Neural crest cell (in vitro differentiated cells): ENCODE data around the gene SORCS1. TPM values are rescaled to one million over a fixed set of nuclear protein-coding genes. Genes with fewer than 3 reads are reported as not detected.

ENCODE experiments used
- DNase-seq: peaks from one replicate; pipeline ENCODE4 v3.0.0; 2021; ENCODE audit warnings: low read depth, mixed read lengths, low spot score
- H3K27ac Mint-ChIP-seq: one replicate; pipeline ENCODE4 v1.8.0; 2021; ENCODE audit warnings: mild to moderate bottlenecking, mixed read lengths; ENCODE audit not compliant: unreplicated experiment
- H3K27me3 Mint-ChIP-seq: 2 replicates; pipeline ENCODE4 v1.8.0; 2021; ENCODE audit warnings: low read depth, mild to moderate bottlenecking, mixed read lengths
- H3K36me3 Mint-ChIP-seq: 2 replicates; pipeline ENCODE4 v1.8.0; 2021; ENCODE audit warnings: low read depth, mild to moderate bottlenecking, mixed read lengths
- H3K4me1 Mint-ChIP-seq: 2 replicates; pipeline ENCODE4 v1.8.0; 2021; ENCODE audit warnings: mixed read lengths
- H3K4me3 Mint-ChIP-seq: one replicate; pipeline ENCODE4 v1.8.0; 2021; ENCODE audit warnings: mild to moderate bottlenecking, mixed read lengths
- H3K9me3 Mint-ChIP-seq: 2 replicates; pipeline ENCODE4 v1.8.0; 2021; ENCODE audit warnings: mixed read lengths
- total RNA-seq: library from RNA; stranded (reverse); gene quantifications from 2 replicates; pipeline ENCODE4 v1.2.1, GENCODE V29; 2021
- TF ChIP-seq, protein P1 (sequence below): fragments of 200-600 bp; sonication (generic); conservative IDR thresholded peaks from 2 replicates; pipeline ENCODE4 v1.5.0; 2021; ENCODE audit warnings: antibody characterized with exemption, mild to moderate bottlenecking

The SORCS1 gene
- total RNA-seq, 1 donor from 2014 or later, result 8.2 TPM

DNA sequence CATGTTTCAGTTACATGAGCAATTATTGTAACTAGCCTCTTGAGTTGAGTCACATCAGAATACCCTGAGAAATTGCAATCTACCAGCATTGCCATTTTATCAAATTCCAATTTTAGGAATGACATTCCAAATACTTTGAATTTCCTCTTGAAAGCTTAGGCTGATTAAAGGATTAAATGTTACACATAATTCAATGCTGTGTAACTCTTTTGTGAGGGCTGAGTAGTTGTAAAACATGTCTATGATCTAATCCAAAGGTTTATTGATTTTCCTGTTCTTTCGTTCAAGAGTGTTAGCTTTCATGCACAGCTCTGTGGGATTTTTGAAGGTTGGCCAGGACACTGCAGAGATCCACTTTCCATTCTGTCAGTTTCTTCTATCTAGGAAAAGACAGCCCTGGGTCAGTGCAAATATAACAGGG, 193.1 kb downstream of the SORCS1 start:
- Mint-ChIP-seq H3K4me3 (no peak overlapping the region), H3K27ac (no peak overlapping the region), H3K36me3 (no peaks in the 10 kb centered on the region), H3K9me3 (peaks cover 2% of the 10 kb centered on the region), H3K4me1 (peaks cover 30% of the 10 kb centered on the region), H3K27me3 (no peaks in the 10 kb centered on the region)
- DNase-seq, result no peak
- TF ChIP-seq, protein P1, sequence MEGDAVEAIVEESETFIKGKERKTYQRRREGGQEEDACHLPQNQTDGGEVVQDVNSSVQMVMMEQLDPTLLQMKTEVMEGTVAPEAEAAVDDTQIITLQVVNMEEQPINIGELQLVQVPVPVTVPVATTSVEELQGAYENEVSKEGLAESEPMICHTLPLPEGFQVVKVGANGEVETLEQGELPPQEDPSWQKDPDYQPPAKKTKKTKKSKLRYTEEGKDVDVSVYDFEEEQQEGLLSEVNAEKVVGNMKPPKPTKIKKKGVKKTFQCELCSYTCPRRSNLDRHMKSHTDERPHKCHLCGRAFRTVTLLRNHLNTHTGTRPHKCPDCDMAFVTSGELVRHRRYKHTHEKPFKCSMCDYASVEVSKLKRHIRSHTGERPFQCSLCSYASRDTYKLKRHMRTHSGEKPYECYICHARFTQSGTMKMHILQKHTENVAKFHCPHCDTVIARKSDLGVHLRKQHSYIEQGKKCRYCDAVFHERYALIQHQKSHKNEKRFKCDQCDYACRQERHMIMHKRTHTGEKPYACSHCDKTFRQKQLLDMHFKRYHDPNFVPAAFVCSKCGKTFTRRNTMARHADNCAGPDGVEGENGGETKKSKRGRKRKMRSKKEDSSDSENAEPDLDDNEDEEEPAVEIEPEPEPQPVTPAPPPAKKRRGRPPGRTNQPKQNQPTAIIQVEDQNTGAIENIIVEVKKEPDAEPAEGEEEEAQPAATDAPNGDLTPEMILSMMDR, result no peak

DNA sequence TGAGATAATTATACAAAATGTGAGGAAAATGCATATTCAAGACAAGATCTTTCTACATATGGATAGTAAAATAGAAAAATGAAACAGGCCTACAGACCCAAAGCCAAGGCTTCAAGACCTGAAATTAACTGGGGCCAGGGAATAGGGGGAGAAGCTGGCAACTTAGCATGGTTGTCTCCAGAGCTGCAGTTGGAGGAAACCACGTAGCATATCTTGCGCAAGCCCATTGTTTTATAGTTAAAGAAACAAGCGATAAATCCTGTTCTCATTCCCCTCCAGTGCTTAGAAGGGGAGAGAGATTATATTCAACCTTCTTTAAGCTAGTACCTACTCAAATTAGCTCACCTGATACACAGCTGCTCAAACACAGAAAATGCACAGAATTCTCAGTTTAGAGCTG, 197.1 kb downstream of the SORCS1 start:
- Mint-ChIP-seq H3K4me3 (no peak overlapping the region), H3K9me3 (peaks cover 7% of the 10 kb centered on the region), H3K36me3 (peaks cover 4% of the 10 kb centered on the region), H3K27me3 (no peaks in the 10 kb centered on the region), H3K4me1 (peaks cover 8% of the 10 kb centered on the region), H3K27ac (no peak overlapping the region)
- TF ChIP-seq, protein P1, result no peak
- DNase-seq, result no peak

DNA sequence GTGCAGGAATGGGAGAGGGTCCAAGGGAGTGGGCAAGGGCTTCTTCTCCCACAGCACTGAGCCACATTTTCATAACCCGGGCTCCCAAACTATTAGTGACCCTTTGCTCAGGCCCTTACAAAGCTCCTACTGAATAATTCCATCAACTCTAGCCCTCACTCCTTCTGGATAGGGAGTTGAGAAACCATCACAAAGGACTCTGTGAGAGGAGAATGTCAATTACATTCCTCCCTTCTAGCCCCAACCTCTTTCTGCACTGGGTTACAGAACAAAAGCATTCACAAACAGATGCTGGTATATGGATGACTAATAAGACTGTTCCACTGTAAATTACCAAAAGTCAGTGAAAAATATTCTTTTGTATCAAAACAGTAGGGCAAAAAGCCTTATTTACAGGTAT, 203.7 kb downstream of the SORCS1 start:
- Mint-ChIP-seq H3K4me3 (no peak overlapping the region), H3K27ac (no peak overlapping the region), H3K9me3 (peaks cover 6% of the 10 kb centered on the region), H3K36me3 (peaks cover 5% of the 10 kb centered on the region), H3K4me1 (no peaks in the 10 kb centered on the region), H3K27me3 (no peaks in the 10 kb centered on the region)
- TF ChIP-seq, protein P1, result no peak
- no peak for DNase-seq

DNA sequence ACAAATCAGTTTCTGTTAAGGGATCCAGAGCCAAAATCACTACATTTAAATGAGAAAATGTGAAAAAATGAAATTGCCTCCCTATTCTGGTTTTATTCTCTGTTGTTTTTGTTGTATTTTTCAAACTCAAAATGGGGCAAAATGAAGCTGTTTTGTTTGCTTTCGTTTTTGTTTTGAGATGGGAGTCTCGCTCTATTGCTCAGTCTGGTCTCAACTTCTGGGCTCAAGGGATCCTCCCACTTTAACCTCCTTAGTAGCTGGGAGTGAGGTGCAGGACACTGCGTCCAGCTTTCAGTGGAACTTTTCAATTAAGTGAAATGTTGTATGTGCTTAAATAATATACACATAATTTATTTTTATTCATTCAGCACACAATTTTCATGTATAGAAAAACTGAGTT, 205.0 kb downstream of the SORCS1 start:
- no peak overlapping the region for H3K4me3 Mint-ChIP-seq
- H3K36me3 Mint-ChIP-seq, result peaks cover 5% of the 10 kb centered on the region
- DNase-seq, result no peak
- TF ChIP-seq, protein P1, result no peak
- H3K27ac Mint-ChIP-seq, result no peak overlapping the region
- H3K27me3 Mint-ChIP-seq, result no peaks in the 10 kb centered on the region
- no peaks in the 10 kb centered on the region for H3K4me1 Mint-ChIP-seq
- H3K9me3 Mint-ChIP-seq, result peaks cover 6% of the 10 kb centered on the region

DNA sequence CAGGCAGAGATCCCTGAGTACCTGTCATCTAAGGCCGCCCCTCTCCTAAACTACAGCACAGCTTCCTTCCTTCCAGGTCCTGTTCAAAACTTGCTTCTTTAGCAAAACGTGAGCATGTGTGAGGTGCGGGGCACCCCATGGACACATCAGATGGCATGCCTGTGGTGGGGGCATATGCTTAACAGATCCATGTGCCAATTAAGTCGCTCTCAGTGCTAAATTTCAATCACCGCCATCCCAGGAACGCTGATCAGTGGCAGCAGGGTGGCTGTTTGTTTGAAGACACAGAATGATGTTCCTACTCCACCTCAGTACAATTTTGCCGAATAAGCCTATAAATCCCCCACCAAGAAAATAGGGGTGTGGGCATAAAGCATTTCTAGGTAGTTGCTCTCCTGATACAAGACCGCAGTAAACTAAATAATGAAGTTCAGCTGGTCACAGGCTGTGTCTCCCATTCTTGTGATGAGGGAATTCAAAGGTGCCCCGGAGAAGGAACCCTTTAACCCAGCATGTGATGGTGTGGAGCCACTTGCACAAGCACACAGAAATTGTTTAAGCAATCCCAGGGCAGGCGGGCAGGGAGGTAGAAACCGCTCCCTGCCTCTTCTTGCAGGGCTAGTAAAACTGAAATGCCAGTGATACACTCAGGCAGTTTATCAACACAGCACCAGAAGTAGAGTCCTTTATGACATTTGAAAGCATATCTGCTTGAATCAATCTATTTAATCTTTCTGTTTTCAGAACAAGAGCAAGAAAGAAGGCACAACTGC, 205.7 kb downstream of the SORCS1 start:
- peaks cover 5% of the 10 kb centered on the region for H3K36me3 Mint-ChIP-seq
- no peaks in the 10 kb centered on the region for H3K27me3 Mint-ChIP-seq
- no peaks in the 10 kb centered on the region for H3K4me1 Mint-ChIP-seq
- H3K4me3 Mint-ChIP-seq, result no peak overlapping the region
- H3K9me3 Mint-ChIP-seq, result peaks cover 6% of the 10 kb centered on the region
- TF ChIP-seq, protein P1, result no peak
- no peak for DNase-seq
- H3K27ac Mint-ChIP-seq, result no peak overlapping the region
